Measurements from ENCODE around the gene PTPRR. TPM values are rescaled to one million over a fixed set of nuclear protein-coding genes. Genes with fewer than 3 reads are reported as not detected.

The PTPRR gene
- total and polyA plus RNA-seq, 10 of the 15 experiments (the other 5 are each of a cell fraction or from before 2014, with no cell fraction given): 0.14 to 3.1 (median 0.42) TPM

DNA sequence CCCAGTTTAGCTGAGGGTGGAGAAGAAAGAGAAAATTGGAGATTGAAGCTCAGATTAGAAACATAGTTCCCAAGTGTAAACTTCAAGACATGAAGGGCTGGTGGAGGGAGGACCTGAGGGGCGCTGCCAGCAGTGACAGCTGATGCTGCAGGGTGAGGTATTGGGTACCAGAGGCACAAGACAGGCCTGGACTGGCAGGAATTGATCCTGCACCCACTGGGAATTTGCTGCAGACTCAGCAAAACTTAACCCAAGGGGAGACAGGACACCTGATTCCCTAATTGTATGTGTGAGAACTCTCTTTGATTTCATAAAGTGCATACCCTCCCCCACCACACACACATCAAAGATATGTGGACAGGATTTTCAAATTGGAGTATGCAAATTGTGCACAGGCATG lies 11.6 kb downstream of the PTPRR start:
- 0% methylated on average over 1 of the region's 1 CpG for WGBS (ENCODE audit: insufficient coverage, insufficient replicate concordance, low lambda C conversion rate, missing lambda C conversion rate)
- intact Hi-C loops (cut with micrococcal nuclease; ENCODE audit: unreplicated experiment) (no loop called here), in situ Hi-C loops (cut with MboI) (no loop called here)
- Histone ChIP-seq H3K36me3 (ENCODE audit: control insufficient read depth in 2 of 2, insufficient read depth in 2 of 2, low read length in 1 of 2) (no peaks in the 10 kb centered on the region), H3K27me3 (replicated peaks in 1 of 2; ENCODE audit: control insufficient read depth in 2 of 2, insufficient read depth in 2 of 2, low read length in 1 of 2) (no peaks in the 10 kb centered on the region), H3K27ac (ENCODE audit: control insufficient read depth, insufficient read depth) (no peak overlapping the region), H3K9me3 (replicated peaks; ENCODE audit: control insufficient read depth, insufficient read depth, low read length) (no peaks in the 10 kb centered on the region), H3K4me1 (ENCODE audit: control insufficient read depth, insufficient read depth, low read length) (no peaks in the 10 kb centered on the region), H3K9ac (ENCODE audit: control insufficient read depth, insufficient read depth, low read length) (no peak overlapping the region), H2AFZ (ENCODE audit: control insufficient read depth, low read depth, low read length) (no peak overlapping the region), H3K4me2 (ENCODE audit: control insufficient read depth, insufficient read depth) (no peak overlapping the region), H4K20me1 (ENCODE audit: control insufficient read depth, insufficient read depth) (no peaks in the 10 kb centered on the region), H3K4me3 (no peak overlapping the region), H3K79me2 (ENCODE audit: control insufficient read depth, insufficient read depth, low read length) (no peaks in the 10 kb centered on the region)
- BruUV-seq (replicated peaks): no TSS peak
- ChIA-PET CTCF (interaction anchor here (0.8 kb wide), 1 partner anchor 1557 kb away, joined by 3 read pairs; no protein-coding TSS in a partner anchor), SMC1A (ENCODE audit: uncharacterized antibody, unreplicated experiment) (no interaction called here), RAD21 (ENCODE audit: unreplicated experiment) (no interaction called here), POLR2A (interaction anchor here (0.6 kb wide), 1 partner anchor 98 kb away, joined by 4 read pairs; no protein-coding TSS in a partner anchor)
- no peak for TF ChIP-seq PAX8 (IDR thresholded peaks at IDR 0.05)
- TF ChIP-seq JUND (IDR thresholded peaks at IDR 0.05; ENCODE audit: low read depth, low read length): no peak
- no peak for TF ChIP-seq E4F1 (IDR thresholded peaks at IDR 0.05; ENCODE audit: borderline replicate concordance, partially characterized antibody)
- no peak for TF ChIP-seq SPI1 (IDR thresholded peaks at IDR 0.05; ENCODE audit: borderline replicate concordance, insufficient read depth, low read depth, low read length)
- TF ChIP-seq ZSCAN29 (IDR thresholded peaks at IDR 0.05): no peak
- TF ChIP-seq IKZF2 (IDR thresholded peaks at IDR 0.05): no peak
- no peak for TF ChIP-seq HSF1 (IDR thresholded peaks at IDR 0.05; ENCODE audit: low read depth, low read length)
- no peak for TF ChIP-seq PRDM15 (CRISPR knock-in tag; IDR thresholded peaks at IDR 0.05)
- TF ChIP-seq, protein P1, sequence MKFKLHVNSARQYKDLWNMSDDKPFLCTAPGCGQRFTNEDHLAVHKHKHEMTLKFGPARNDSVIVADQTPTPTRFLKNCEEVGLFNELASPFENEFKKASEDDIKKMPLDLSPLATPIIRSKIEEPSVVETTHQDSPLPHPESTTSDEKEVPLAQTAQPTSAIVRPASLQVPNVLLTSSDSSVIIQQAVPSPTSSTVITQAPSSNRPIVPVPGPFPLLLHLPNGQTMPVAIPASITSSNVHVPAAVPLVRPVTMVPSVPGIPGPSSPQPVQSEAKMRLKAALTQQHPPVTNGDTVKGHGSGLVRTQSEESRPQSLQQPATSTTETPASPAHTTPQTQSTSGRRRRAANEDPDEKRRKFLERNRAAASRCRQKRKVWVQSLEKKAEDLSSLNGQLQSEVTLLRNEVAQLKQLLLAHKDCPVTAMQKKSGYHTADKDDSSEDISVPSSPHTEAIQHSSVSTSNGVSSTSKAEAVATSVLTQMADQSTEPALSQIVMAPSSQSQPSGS (IDR thresholded peaks at IDR 0.05; ENCODE audit: low read length): no peak
- DNase-seq (ENCODE audit: low read depth, low spot score) (no peak), FAIRE-seq (no peak), ATAC-seq (no peak)
